ENCODE results near the gene KCNC1.

DNA sequence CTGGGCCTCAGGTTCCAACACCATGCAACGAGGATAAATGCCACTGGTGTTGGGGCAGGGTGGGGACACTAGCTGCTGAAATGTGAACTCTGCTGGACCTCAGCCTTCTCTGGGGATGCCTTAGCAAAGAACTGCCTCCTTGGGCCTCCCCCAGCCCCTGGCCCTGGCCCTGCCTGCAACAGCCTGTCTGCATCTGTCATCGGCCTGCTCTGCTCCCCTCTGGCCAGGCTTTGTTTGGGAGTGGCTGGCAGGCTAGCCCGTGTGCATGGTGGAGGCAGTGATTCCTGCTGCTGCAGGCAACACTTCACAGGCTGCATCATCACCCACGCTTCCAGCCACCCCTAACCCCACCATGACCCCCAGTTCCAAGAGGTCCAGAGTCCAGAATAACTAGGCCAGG, 26.8 kb upstream of the KCNC1 start:
- TF ChIP-seq EZH2 (IDR thresholded peaks at IDR 0.05) (no peak), POLR2AphosphoS5 (IDR thresholded peaks at IDR 0.05; ENCODE audit: borderline replicate concordance, low read depth, low read length) (no peak)

All from SK-N-MC (cell line).